Nephron (organoid): ENCODE measurements around the gene IFNL4.
"Not testable (repeated sequence)": the region's sequence is repeated elsewhere in the genome, so short reads cannot be mapped to it uniquely, and the experiment has no call there.

Experiments
- H3K27ac Mint-ChIP-seq, 3 experiments: 2 replicates each; pipeline ENCODE4 v1.8.0; 2020; ENCODE audit warnings: mixed read lengths in 3 of 3, mild to moderate bottlenecking in 2 of 3, moderate library complexity in 1 of 3
- H3K27me3 Mint-ChIP-seq: 2 replicates; pipeline ENCODE4 v1.8.0; 2021; ENCODE audit warnings: low read depth, mild to moderate bottlenecking, moderate library complexity, mixed read lengths
- H3K36me3 Mint-ChIP-seq: 2 replicates; pipeline ENCODE4 v1.8.0; 2020; ENCODE audit warnings: low read depth, mixed read lengths
- H3K4me1 Mint-ChIP-seq: 2 replicates; pipeline ENCODE4 v1.8.0; 2020; ENCODE audit warnings: mixed read lengths
- H3K4me3 Mint-ChIP-seq, 3 experiments: 2 replicates each; pipeline ENCODE4 v1.8.0; 2020; ENCODE audit warnings: mild to moderate bottlenecking in 3 of 3, mixed read lengths in 3 of 3, moderate library complexity in 2 of 3
- H3K9me3 Mint-ChIP-seq: 2 replicates; pipeline ENCODE4 v1.8.0; 2020; ENCODE audit warnings: mixed read lengths
- CTCF ChIP-seq, 3 experiments: fragments of 200-600 bp; sonication (generic); IDR thresholded peaks; one replicate each; pipeline ENCODE4 v1.5.0; 2021; ENCODE audit warnings: antibody characterized with exemption in 3 of 3; ENCODE audit not compliant: unreplicated experiment in 3 of 3

The IFNL4 gene

DNA sequence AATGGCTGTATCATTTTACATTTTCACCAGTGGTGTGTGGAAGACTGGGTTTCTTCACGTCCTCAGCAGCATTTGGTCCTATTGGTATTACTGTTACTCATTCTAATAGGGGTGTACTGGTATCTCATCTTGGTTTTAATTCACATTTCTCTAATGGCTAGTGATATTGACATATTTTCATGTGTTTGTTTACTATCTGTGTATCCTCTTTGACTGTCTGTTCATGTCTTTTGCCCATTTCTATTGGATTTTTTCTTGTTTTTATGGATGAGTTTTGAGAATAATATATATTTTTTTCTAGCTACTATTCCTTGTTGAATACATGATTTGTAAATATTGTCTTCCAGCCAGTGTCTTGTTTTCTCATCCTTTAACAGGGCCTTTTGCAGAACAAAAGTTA, 33.4 kb upstream of the IFNL4 start:
- Mint-ChIP-seq H3K27me3 (peaks cover 30% of the 10 kb centered on the region), H3K4me1 (no peaks in the 10 kb centered on the region), H3K9me3 (peaks cover 17% of the 10 kb centered on the region), H3K27ac (no peak overlapping the region), H3K36me3 (no peaks in the 10 kb centered on the region), H3K4me3 (no peak overlapping the region)
- no peak for TF ChIP-seq CTCF (IDR thresholded peaks at IDR 0.05; ENCODE audit: unreplicated experiment in 3 of 3)

DNA sequence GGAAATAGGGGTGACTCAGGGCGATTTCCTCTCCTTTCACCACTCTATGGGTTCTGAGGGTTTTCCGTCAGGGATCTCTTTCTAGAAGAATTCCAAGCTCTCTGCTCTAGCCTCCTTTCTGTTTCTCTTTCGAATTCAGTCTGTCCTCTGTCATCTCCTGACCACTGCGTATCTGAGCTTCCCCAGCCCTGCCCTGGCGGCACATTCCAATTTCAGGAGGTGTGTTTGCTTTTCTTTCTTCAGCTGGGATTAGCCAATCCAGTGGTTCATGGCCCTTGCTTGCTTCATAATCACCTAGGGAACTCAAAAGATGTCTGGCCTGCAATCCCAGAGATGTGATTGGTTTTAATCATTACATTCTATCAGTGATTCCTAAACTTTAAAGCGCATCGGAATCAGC, 28.9 kb upstream of the IFNL4 start:
- no peak overlapping the region for H3K27ac Mint-ChIP-seq
- H3K27me3 Mint-ChIP-seq, result peaks cover 34% of the 10 kb centered on the region
- peaks cover 8% of the 10 kb centered on the region for H3K9me3 Mint-ChIP-seq
- no peaks in the 10 kb centered on the region for H3K4me1 Mint-ChIP-seq
- H3K36me3 Mint-ChIP-seq, result no peaks in the 10 kb centered on the region
- no peak overlapping the region for H3K4me3 Mint-ChIP-seq
- no peak for TF ChIP-seq CTCF (IDR thresholded peaks at IDR 0.05; ENCODE audit: unreplicated experiment in 3 of 3)

DNA sequence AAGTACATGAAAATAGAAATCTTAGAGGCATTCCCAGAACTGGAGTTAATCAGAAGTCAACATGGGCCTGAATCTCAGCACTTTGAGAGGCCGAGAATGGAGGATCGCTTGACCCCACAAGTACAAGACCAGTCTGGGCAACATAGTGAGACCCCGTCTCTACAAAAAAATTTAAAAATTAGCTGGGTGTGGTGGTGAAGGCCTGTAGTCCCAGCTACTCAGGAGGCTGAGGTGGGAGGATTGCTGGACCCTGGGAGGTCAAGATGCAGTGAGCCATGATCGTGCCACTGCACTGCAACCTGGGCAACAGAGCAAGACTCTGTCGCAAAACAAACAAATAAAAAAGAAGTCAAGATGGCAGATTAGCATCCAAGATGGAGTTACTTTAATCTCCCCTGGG, 28.1 kb upstream of the IFNL4 start:
- Mint-ChIP-seq H3K4me3 (no peak overlapping the region), H3K27me3 (peaks cover 34% of the 10 kb centered on the region), H3K27ac (no peak overlapping the region), H3K4me1 (no peaks in the 10 kb centered on the region), H3K9me3 (peaks cover 3% of the 10 kb centered on the region), H3K36me3 (no peaks in the 10 kb centered on the region)
- TF ChIP-seq CTCF (IDR thresholded peaks at IDR 0.05; ENCODE audit: unreplicated experiment in 3 of 3), result no peak

DNA sequence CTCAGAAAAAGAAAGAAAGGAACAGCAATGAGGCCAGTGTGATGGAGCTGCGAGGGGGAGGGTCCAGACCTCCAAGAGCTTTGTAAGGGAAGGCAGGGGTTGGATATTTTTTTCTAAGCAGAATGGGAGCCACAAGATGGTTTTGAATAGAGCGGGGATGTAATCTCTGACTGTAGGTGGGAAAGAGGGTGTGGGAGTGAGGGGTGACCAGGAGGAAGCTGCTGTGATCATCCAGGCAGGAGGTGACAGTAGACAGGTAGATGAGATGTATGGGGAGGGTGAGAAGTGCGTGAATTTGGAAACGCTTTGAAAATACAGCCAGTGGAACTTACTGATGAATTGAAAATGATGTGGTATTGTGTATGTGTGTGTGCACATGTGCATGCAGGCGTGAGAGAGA, 26.9 kb upstream of the IFNL4 start:
- Mint-ChIP-seq H3K27ac (no peak overlapping the region), H3K4me1 (no peaks in the 10 kb centered on the region), H3K9me3 (peaks cover 3% of the 10 kb centered on the region), H3K4me3 (no peak overlapping the region), H3K27me3 (peaks cover 30% of the 10 kb centered on the region), H3K36me3 (no peaks in the 10 kb centered on the region)
- TF ChIP-seq CTCF (IDR thresholded peaks at IDR 0.05; ENCODE audit: unreplicated experiment in 3 of 3), result no peak

GRCh38 chr19:39273859-39274258, 25.2 kb upstream of the IFNL4 start:
- not testable (repeated sequence) for H3K4me1 Mint-ChIP-seq, H3K27ac Mint-ChIP-seq, H3K4me3 Mint-ChIP-seq, H3K9me3 Mint-ChIP-seq, H3K36me3 Mint-ChIP-seq
- H3K27me3 Mint-ChIP-seq, result peaks cover 33% of the 10 kb centered on the region

- no peak for TF ChIP-seq CTCF (IDR thresholded peaks at IDR 0.05; ENCODE audit: unreplicated experiment in 3 of 3)
- H3K27ac Mint-ChIP-seq, result no peak overlapping the region
- no peaks in the 10 kb centered on the region for H3K36me3 Mint-ChIP-seq
- no peaks in the 10 kb centered on the region for H3K9me3 Mint-ChIP-seq
- peaks cover 40% of the 10 kb centered on the region for H3K27me3 Mint-ChIP-seq
- no peaks in the 10 kb centered on the region for H3K4me1 Mint-ChIP-seq
- no peak overlapping the region for H3K4me3 Mint-ChIP-seq
Measured at GRCh38 chr19:39270036-39270871, 21.6 kb upstream of the IFNL4 start.

DNA sequence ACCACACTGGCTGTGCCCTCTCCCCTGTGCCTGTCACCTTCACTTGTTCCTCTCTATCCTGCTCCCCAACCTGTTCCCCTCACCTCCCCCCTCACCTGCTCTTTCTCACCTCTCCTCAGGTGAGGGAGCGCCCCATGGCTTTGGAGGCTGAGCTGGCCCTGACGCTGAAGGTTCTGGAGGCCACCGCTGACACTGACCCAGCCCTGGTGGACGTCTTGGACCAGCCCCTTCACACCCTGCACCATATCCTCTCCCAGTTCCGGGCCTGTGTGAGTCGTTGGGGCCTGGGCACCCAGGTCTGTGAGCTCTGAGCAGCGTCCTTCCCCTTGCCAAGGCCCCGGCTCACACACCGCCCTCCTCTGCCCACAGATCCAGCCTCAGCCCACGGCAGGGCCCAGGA, 20.7 kb upstream of the IFNL4 start:
- not testable (repeated sequence) for H3K9me3 Mint-ChIP-seq, H3K4me1 Mint-ChIP-seq, H3K36me3 Mint-ChIP-seq, H3K4me3 Mint-ChIP-seq, H3K27ac Mint-ChIP-seq
- peaks cover 41% of the 10 kb centered on the region for H3K27me3 Mint-ChIP-seq

DNA sequence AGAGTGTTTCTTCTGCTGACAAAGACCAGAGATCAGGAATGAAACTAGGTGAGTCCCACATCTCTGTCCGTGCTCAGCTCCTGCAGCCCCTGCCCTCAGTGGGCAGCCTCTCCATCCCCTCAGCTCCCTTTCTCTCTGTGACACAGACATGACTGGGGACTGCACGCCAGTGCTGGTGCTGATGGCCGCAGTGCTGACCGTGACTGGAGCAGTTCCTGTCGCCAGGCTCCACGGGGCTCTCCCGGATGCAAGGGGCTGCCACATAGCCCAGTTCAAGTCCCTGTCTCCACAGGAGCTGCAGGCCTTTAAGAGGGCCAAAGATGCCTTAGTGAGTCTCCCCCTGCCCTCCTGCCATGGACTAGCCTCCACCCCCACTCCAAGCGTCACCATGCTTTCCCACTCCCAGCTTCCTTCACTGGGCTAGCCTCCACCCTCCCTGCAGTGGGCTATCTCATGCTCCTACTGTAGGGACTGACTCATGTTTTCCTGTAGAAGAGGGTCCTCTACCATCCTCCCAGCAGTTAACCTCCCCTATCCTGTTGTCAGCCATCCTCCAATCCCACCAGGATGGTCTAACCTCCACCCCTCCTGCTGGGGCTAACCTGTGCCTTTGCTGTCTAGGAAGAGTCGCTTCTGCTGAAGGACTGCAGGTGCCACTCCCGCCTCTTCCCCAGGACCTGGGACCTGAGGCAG, 20.0 kb upstream of the IFNL4 start:
- H3K27ac Mint-ChIP-seq, H3K36me3 Mint-ChIP-seq, H3K9me3 Mint-ChIP-seq, H3K4me3 Mint-ChIP-seq, H3K4me1 Mint-ChIP-seq: not testable (repeated sequence)
- H3K27me3 Mint-ChIP-seq, result peaks cover 46% of the 10 kb centered on the region

DNA sequence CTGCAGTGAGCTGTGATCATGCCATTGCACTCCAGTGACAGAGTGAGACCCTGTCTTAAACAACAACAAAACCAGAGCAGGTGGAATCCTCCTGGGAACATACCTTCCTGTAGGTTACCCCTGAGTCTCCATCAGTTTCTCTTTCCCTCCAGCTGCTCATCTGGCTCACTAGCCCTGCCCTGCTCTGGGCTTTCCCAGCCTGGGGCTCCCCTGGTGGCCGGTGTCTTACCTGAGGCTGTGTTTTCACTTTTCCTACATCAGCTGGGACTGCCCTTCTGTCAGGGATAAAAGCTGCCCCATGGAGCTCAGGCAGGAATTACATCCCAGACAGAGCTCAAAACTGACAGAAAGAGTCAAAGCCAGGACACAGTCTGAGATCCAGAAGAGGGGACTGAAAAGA, 19.4 kb upstream of the IFNL4 start, which contains the start of gene IFNL2:
IFNL2 (plus strand) TSS at position 312 of the 400 bp plus-strand sequence. CDS start 173 bp downstream, outside the sequence.
- not testable (repeated sequence) for H3K27ac Mint-ChIP-seq, H3K4me1 Mint-ChIP-seq, H3K4me3 Mint-ChIP-seq, H3K9me3 Mint-ChIP-seq, H3K36me3 Mint-ChIP-seq
- H3K27me3 Mint-ChIP-seq, result peaks cover 52% of the 10 kb centered on the region
